GM21381 (cell line): ENCODE results near the gene FAM234B.

ENCODE experiments used
- ATAC-seq: cut with Tn5 transposase; IDR thresholded peaks from one replicate; pipeline ENCODE4 v1.9.1; 2021; ENCODE audit warnings: mild to moderate bottlenecking, moderate library complexity; ENCODE audit not compliant: unreplicated experiment

FAM234B gene

GRCh38 chr12:13088496-13088895 lies 44.3 kb downstream of the FAM234B start:
- no peak for ATAC-seq

GRCh38 chr12:13090054-13090453 lies 45.9 kb downstream of the FAM234B start:
- no peak for ATAC-seq

GRCh38 chr12:13091832-13092231 lies 47.7 kb downstream of the FAM234B start:
- ATAC-seq, result no peak

- no peak for ATAC-seq
Measured at GRCh38 chr12:13093191-13093847, 49.1 kb downstream of the FAM234B start.

- ATAC-seq, result no peak
Measured at GRCh38 chr12:13093848-13094220, 49.7 kb downstream of the FAM234B start.

- ATAC-seq, result peak; percentile 54
Measured at GRCh38 chr12:13094367-13094766, 50.2 kb downstream of the FAM234B start.

GRCh38 chr12:13095266-13095995 lies 51.2 kb downstream of the FAM234B start:
- no peak for ATAC-seq

GRCh38 chr12:13097491-13098011 lies 53.4 kb downstream of the FAM234B start:
- no peak for ATAC-seq

- no peak for ATAC-seq
Measured at GRCh38 chr12:13099066-13099843, 55.1 kb downstream of the FAM234B start.

GRCh38 chr12:13099844-13100604 lies 55.8 kb downstream of the FAM234B start:
- ATAC-seq, result no peak

GRCh38 chr12:13100605-13100881 lies 56.4 kb downstream of the FAM234B start:
- no peak for ATAC-seq

GRCh38 chr12:13100882-13101769 lies 56.9 kb downstream of the FAM234B start:
- ATAC-seq, result peak; percentile 88

GRCh38 chr12:13101821-13102375 lies 57.7 kb downstream of the FAM234B start:
- no peak for ATAC-seq

GRCh38 chr12:13102461-13103195 lies 58.4 kb downstream of the FAM234B start:
- ATAC-seq, result no peak

- ATAC-seq, result no peak
Measured at GRCh38 chr12:13103391-13104033, 59.3 kb downstream of the FAM234B start, which contains the start of gene GSG1. Gene GSG1, minus strand, starts transcription at chr12:13103667. Its CDS starts 155 bp downstream, at chr12:13103512.

GRCh38 chr12:13104409-13104808 lies 60.2 kb downstream of the FAM234B start:
- no peak for ATAC-seq

GRCh38 chr12:13105781-13106180 lies 61.6 kb downstream of the FAM234B start:
- ATAC-seq, result no peak

GRCh38 chr12:13106666-13107065 lies 62.5 kb downstream of the FAM234B start:
- no peak for ATAC-seq
